GM13976 (cell line): ENCODE results near the gene TPP2.

Source experiments
- DNase-seq: peaks from one replicate; pipeline ENCODE4 v3.0.0; 2012; ENCODE audit warnings: low spot score
- in situ Hi-C: fragments of 300-500 bp; cut with MboI; formaldehyde crosslinking; loops from one replicate; pipeline ENCODE4 v1.12.0; 2022; ENCODE audit warnings: low sequenced_read_pairs, mixed read lengths, inconsistent platforms; ENCODE audit not compliant: unreplicated experiment
- TF ChIP-seq, protein P1 (sequence below): IDR thresholded peaks from 2 replicates; pipeline ENCODE4 v1.5.1; 2012; ENCODE audit warnings: borderline replicate concordance, mild to moderate bottlenecking; ENCODE audit not compliant: insufficient read depth; ENCODE audit errors: extremely low read depth, missing control alignments, control extremely low read depth

The TPP2 gene

DNA sequence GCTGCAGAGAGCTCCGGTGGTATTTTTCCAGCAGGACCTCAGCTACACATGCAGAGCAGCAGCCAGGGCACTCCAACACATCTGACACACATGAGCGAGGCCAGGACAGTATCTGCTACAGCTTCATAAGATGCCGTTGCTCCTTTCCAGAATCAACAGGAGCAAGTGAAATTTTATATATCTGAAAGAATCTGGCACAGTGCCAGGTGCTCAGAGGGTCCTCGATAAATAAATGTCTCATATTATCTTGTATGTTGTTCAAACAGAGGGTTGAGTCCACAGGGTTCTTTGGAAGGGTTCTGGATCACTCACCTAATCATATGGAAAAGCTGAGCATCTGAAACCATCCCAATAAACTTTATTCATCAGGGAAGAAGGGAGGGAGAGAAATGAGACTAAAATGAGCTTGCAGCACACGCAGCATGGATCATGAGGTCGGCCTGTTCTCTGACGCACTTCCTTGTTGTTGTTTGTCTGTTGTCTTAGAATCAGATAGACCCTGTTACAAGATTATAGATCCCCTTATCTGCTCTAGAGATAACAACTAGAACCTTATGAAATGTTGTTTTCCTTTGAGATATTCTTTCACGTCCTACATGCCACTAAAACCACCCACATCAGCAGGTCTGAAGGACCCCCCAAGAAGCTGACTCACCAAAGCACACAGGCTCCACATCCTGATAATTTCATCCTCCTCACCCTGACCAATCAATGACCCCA, 101.3 kb downstream of the TPP2 start:
- DNase-seq, result no peak

DNA sequence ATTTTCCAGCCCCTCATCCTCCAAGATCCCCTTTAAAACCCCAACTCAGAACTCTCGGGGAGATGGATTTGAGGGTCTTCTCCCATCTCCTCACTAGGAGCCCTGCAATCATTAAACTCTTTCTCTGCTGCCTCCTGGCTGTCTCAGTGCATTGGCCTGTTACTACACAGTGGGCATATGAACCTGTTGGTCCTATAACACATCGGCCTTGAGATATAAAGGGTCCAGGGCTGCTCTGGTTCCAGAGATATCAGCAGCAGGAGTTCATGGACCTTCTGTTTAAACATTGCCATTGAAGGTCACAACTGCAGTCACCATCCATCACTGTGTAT, 101.8 kb downstream of the TPP2 start:
- no peak for DNase-seq
- in situ Hi-C loops, result no loop called here
- TF ChIP-seq, protein P1, sequence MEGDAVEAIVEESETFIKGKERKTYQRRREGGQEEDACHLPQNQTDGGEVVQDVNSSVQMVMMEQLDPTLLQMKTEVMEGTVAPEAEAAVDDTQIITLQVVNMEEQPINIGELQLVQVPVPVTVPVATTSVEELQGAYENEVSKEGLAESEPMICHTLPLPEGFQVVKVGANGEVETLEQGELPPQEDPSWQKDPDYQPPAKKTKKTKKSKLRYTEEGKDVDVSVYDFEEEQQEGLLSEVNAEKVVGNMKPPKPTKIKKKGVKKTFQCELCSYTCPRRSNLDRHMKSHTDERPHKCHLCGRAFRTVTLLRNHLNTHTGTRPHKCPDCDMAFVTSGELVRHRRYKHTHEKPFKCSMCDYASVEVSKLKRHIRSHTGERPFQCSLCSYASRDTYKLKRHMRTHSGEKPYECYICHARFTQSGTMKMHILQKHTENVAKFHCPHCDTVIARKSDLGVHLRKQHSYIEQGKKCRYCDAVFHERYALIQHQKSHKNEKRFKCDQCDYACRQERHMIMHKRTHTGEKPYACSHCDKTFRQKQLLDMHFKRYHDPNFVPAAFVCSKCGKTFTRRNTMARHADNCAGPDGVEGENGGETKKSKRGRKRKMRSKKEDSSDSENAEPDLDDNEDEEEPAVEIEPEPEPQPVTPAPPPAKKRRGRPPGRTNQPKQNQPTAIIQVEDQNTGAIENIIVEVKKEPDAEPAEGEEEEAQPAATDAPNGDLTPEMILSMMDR, result no peak

More for the DNA sequence above, 101.3 kb downstream of the TPP2 start:
- in situ Hi-C loops, result no loop called here
- TF ChIP-seq, protein P1, result no peak

DNA sequence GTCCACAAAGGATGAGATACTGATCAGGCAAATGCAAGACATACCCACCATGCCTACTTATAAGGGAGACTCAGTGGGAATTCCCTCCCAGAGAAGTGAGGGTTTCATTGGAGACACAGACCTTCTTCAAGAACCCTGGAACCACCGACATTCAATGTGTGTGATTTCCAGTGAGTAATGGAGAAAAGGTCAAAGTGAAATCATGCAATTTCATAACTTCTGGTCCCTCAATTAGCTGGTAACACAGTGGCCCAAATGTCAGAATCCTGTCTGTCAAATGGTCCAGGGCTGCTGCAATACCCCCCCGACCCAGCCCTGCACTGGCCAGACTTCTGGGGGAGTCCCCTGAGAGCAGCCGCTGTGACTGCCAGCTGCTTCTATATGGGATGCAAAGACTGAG, 102.7 kb downstream of the TPP2 start:
- TF ChIP-seq, protein P1, result no peak
- in situ Hi-C loops, result no loop called here
- no peak for DNase-seq

DNA sequence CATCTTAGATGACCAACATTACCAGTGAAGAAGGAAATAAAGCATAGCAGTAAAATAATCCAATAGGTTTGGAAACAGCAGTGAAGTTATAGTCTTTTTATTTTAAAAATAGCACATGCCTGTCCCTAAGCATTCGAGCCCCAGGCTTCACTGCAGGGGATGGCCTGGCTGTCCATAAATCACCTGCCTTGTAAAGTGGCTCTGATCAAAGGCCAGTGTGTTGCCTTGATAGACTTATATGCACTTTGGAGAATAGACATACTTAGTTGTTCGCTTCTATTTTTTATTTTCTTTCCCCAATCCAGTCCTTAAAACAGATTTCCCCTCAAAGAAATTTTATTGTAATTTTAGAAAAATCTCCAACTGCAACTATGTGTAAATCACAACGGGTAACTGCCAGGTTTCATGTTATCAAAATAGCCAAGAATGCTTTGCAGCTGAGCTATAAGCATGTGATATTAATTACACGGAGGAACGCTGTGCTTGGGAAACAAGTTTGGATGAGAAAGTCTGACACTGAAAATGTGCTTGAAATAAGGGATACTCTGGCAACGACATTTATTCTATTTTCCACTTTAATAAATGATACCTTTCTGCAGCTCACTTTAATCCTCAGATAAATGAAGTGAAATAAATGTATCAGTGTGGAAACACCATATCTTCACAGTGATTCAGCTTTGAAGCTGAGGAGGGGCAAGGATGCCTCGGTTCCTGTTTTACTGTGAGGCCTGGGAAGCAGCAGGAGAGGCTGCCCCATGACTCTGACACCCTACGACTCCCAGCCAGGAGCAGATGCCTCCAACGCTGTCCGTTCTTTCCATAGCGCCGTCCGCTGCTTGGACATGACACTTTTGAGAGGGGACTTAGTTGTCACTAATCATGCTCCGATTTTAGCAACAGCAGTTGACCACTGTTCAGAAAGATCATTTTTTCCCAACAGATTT, 103.6 kb downstream of the TPP2 start:
- TF ChIP-seq, protein P1, result no peak
- DNase-seq, result no peak
- in situ Hi-C loops, result no loop called here

DNA sequence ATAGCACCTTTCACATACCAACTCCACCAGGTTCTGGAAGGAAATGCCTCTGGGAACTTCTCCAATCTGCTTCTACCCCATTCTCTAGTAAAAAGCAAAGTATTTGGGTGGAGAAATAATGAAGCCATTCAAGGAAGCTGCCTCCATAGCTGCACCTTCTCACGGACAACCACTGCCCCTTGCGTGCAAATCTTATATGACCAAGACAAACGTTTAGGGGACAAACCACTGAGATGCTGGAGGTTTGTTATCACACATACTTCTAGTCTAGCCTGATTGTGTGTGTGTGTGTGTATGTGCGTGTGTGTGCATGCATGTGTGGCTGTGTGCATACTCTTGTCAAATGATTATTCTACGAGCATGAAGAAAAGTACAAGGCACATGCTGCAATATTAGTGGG, 104.5 kb downstream of the TPP2 start:
- TF ChIP-seq, protein P1, result no peak
- in situ Hi-C loops, result no loop called here
- no peak for DNase-seq

DNA sequence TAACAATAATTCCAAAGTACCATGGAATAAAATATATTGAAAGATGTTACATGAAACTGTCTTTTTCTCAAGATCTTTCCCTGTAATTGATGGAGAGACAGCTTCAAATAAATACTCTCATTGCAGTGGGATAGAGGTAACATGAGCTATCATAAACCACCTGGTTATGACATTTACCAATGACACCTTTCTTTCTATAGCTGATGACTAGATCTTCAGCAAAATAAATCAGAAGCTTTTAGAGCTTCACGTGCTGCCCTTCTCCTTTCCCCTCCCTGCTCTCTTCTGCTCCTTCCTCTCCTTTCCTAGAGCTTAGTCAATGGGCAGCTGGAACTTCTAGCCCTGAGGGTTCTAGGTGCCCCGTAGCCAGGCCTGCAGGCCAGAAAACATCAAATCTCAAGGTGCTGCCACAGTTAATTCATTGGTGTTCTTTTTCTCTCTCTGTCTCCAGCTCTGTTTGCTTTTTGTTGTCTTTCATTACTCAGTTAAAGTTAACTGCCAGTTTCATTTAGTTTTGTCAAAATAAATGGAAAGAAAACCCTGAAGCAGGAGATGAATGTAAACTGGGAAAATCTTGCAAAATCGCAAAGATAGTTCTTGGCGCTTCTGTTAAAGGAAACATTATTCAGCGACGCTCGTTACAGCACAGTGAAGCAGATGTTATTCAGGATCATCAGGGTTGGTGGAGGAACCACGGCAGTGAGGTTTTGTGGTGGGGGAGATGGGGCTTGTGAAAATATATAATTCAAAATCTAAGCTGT, 106.4 kb downstream of the TPP2 start:
- TF ChIP-seq, protein P1, result no peak
- DNase-seq, result no peak
- in situ Hi-C loops, result no loop called here
